ENCODE measurements around the gene PSD2. TPM values are rescaled to one million over a fixed set of nuclear protein-coding genes. Genes with fewer than 3 reads are reported as not detected.

PSD2 gene
- total RNA-seq, 1 experiment from 2014 or later = 0.05 TPM

DNA sequence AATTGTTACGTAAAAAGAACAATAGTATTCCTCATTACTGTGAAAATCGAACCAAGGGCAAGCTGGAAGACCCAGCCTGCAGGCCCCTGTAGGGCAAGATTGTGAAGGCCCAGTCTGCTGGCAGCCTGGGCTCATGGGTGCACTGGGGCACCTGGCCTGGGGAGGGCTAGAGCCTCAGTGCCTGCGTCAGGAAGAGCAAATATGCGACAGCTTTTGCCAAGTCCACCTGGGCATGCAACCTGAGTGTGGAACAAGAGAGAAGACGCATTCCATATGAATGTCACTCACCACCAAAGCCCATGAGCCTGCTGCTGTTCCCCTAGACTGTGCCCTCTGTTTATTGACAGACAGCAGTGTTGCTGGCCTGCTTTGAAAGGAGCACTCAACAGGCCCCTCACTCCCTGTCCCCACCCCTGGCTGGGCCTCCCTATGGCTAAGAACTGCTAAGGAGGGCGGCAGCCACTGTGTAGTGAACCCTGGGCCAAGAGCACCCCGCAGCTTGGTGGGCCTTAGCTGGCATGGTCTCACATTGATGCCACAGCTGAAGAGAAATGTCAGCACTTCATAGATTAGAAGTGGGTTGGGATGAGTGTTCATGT, 28.2 kb downstream of the PSD2 start:
- no peaks in the 10 kb centered on the region for H3K36me3 ChIP-seq (ENCODE audit: control insufficient read depth, insufficient read depth, low read length)
- peaks cover under 1% of the 10 kb centered on the region for H3K27me3 ChIP-seq (ENCODE audit: control insufficient read depth, insufficient read depth, low read length)
- intact Hi-C loops (cut with micrococcal nuclease; ENCODE audit: unreplicated experiment) = no loop called here
- BruUV-seq (replicated peaks) = no TSS peak
- POLR2A ChIA-PET = no interaction called here
- CTCF ChIA-PET = no interaction called here
- no peak for DNase-seq (ENCODE audit: low read depth, low spot score)
- no peak overlapping the region for H3K27ac ChIP-seq (ENCODE audit: low read length)
- TF ChIP-seq TCF7L2 (IDR thresholded peaks at IDR 0.05; ENCODE audit: low read depth, low read length) (no peak), POLR2AphosphoS5 (IDR thresholded peaks at IDR 0.05; ENCODE audit: low read depth, low read length) (no peak), SIN3A (IDR thresholded peaks at IDR 0.05; ENCODE audit: borderline replicate concordance, insufficient read depth, low read depth, low read length) (no peak)
- TF ChIP-seq, protein P1, sequence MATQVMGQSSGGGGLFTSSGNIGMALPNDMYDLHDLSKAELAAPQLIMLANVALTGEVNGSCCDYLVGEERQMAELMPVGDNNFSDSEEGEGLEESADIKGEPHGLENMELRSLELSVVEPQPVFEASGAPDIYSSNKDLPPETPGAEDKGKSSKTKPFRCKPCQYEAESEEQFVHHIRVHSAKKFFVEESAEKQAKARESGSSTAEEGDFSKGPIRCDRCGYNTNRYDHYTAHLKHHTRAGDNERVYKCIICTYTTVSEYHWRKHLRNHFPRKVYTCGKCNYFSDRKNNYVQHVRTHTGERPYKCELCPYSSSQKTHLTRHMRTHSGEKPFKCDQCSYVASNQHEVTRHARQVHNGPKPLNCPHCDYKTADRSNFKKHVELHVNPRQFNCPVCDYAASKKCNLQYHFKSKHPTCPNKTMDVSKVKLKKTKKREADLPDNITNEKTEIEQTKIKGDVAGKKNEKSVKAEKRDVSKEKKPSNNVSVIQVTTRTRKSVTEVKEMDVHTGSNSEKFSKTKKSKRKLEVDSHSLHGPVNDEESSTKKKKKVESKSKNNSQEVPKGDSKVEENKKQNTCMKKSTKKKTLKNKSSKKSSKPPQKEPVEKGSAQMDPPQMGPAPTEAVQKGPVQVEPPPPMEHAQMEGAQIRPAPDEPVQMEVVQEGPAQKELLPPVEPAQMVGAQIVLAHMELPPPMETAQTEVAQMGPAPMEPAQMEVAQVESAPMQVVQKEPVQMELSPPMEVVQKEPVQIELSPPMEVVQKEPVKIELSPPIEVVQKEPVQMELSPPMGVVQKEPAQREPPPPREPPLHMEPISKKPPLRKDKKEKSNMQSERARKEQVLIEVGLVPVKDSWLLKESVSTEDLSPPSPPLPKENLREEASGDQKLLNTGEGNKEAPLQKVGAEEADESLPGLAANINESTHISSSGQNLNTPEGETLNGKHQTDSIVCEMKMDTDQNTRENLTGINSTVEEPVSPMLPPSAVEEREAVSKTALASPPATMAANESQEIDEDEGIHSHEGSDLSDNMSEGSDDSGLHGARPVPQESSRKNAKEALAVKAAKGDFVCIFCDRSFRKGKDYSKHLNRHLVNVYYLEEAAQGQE (IDR thresholded peaks at IDR 0.05; ENCODE audit: insufficient read depth in 1 of 2, low read depth in 2 of 2, low read length in 1 of 2) = no peak
- TF ChIP-seq, protein P2, sequence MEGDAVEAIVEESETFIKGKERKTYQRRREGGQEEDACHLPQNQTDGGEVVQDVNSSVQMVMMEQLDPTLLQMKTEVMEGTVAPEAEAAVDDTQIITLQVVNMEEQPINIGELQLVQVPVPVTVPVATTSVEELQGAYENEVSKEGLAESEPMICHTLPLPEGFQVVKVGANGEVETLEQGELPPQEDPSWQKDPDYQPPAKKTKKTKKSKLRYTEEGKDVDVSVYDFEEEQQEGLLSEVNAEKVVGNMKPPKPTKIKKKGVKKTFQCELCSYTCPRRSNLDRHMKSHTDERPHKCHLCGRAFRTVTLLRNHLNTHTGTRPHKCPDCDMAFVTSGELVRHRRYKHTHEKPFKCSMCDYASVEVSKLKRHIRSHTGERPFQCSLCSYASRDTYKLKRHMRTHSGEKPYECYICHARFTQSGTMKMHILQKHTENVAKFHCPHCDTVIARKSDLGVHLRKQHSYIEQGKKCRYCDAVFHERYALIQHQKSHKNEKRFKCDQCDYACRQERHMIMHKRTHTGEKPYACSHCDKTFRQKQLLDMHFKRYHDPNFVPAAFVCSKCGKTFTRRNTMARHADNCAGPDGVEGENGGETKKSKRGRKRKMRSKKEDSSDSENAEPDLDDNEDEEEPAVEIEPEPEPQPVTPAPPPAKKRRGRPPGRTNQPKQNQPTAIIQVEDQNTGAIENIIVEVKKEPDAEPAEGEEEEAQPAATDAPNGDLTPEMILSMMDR (IDR thresholded peaks at IDR 0.05) = no peak
- in situ Hi-C loops (cut with HindIII; ENCODE audit: low pct_unique_long_range_greater_than_20kb, low sequenced_read_pairs) = no loop called here
- H3K4me1 ChIP-seq (ENCODE audit: control insufficient read depth, insufficient read depth, low read length) = no peaks in the 10 kb centered on the region
- ATAC-seq = no peak
- no peak overlapping the region for H3K4me3 ChIP-seq (ENCODE audit: low read depth in 2 of 2, low read length in 2 of 2)
- H3K9me3 ChIP-seq (ENCODE audit: control insufficient read depth, insufficient read depth, low read depth, low read length) = peaks cover 3% of the 10 kb centered on the region; the same call in 1 of the 2 replicates

DNA sequence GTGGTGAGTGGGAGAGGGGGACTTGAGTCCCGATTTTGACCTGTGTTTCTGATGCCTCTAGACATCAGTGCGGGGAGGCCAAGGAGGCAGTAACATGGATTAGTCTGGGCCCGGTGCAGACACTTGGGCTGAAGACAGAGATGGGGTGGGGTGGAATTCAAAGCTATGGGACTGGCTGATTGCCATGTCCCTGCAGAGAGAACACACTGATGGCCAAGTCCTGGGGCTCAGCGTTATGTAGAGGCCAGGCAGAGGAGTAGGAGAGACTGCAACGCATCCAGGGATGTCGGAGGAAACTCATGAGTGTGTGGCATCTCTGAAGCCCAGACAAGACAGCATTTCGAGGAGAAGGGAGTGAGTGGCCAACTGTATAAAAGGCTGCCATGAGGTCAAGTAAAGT, 30.1 kb downstream of the PSD2 start:
- ATAC-seq = no peak

More for the DNA sequence above, 30.1 kb downstream of the PSD2 start:
- DNase-seq (ENCODE audit: low read depth, low spot score) = no peak
- TF ChIP-seq POLR2AphosphoS5 (IDR thresholded peaks at IDR 0.05; ENCODE audit: low read depth, low read length) (no peak), SIN3A (IDR thresholded peaks at IDR 0.05; ENCODE audit: borderline replicate concordance, insufficient read depth, low read depth, low read length) (no peak), TCF7L2 (IDR thresholded peaks at IDR 0.05; ENCODE audit: low read depth, low read length) (no peak)
- TF ChIP-seq, protein P2 (IDR thresholded peaks at IDR 0.05) = no peak
- TF ChIP-seq, protein P1 (IDR thresholded peaks at IDR 0.05; ENCODE audit: insufficient read depth in 1 of 2, low read depth in 2 of 2, low read length in 1 of 2) = no peak
- Histone ChIP-seq H3K27ac (ENCODE audit: low read length) (no peak overlapping the region), H3K4me3 (ENCODE audit: low read depth in 2 of 2, low read length in 2 of 2) (no peak overlapping the region), H3K4me1 (ENCODE audit: control insufficient read depth, insufficient read depth, low read length) (no peaks in the 10 kb centered on the region), H3K9me3 (ENCODE audit: control insufficient read depth, insufficient read depth, low read depth, low read length) (no peaks in the 10 kb centered on the region), H3K36me3 (ENCODE audit: control insufficient read depth, insufficient read depth, low read length) (no peaks in the 10 kb centered on the region), H3K27me3 (ENCODE audit: control insufficient read depth, insufficient read depth, low read length) (no peaks in the 10 kb centered on the region)
- BruUV-seq (replicated peaks) = no TSS peak
- intact Hi-C loops (cut with micrococcal nuclease; ENCODE audit: unreplicated experiment) = no loop called here
- in situ Hi-C loops (cut with HindIII; ENCODE audit: low pct_unique_long_range_greater_than_20kb, low sequenced_read_pairs) = no loop called here
- ChIA-PET CTCF (no interaction called here), POLR2A (no interaction called here)
